ENCODE results near the gene DOCK2.

GRCh38 chr5:169811023-169811422 lies 173.9 kb downstream of the DOCK2 start:
- TF ChIP-seq CTCF (conservative IDR thresholded peaks at IDR 0.05; ENCODE audit: low read length) = no peak
- no peak for TF ChIP-seq EZH2phosphoT487 (IDR thresholded peaks at IDR 0.05; ENCODE audit: borderline replicate concordance)

Data from Loucy (cell line).